CD4-positive, alpha-beta T cell treated with Interleukin-15 for 1 hour (primary cell): ENCODE results near the gene PAXX.
A peak's percentile ranks its signal among the peaks of the same experiment; 100 is the strongest.

ENCODE experiments used
- DNase-seq: peaks from one replicate; pipeline ENCODE4 v3.0.0-alpha.2; 2020

The PAXX gene

GRCh38 chr9:136968333-136969127, 23.7 kb upstream of the PAXX start:
- DNase-seq, result no peak

GRCh38 chr9:136969150-136969549, 23.1 kb upstream of the PAXX start:
- no peak for DNase-seq

- DNase-seq, result no peak
Observed at GRCh38 chr9:136969774-136970173, 22.4 kb upstream of the PAXX start.

DNA sequence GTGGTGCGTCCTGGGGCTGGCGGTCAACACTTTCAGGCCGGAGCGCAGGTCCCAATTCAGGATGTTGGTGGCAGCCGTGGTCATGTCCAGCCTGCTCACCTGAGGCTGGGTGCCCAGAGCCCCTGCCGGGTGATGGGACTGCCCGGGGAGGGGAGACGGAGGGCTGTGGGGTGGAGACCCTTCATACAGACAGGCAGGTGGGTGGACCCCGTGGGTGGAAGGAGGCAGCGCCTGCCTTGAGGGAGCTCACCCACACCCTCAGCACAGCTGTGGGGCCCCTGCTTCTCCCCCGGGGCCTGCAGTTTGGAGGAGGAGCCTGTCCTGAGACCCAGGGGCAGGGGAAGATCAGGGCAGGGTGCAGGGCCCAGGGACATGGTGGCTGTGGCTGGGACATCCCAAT, 21.9 kb upstream of the PAXX start:
- DNase-seq, result no peak

DNA sequence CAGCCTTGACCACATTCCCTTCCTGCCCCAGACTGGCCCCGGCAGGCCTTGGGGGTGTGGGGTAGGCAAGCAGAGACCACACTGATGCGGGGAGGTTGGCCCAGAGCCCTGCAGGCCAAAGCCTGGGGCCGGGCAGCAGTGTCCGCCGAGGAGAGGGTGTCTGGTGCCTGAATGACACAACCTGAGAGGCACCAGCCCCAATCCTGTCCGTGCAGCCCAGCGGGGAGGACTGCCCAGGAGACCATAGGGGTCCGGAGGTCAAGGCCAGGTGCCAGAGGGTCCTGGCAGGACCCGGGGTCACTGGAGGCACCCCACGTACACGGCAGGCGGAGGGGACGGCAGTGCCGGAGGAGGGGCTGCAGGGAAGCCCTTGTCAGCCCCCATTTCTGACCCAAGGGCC, 20.5 kb upstream of the PAXX start:
- DNase-seq, result no peak

DNA sequence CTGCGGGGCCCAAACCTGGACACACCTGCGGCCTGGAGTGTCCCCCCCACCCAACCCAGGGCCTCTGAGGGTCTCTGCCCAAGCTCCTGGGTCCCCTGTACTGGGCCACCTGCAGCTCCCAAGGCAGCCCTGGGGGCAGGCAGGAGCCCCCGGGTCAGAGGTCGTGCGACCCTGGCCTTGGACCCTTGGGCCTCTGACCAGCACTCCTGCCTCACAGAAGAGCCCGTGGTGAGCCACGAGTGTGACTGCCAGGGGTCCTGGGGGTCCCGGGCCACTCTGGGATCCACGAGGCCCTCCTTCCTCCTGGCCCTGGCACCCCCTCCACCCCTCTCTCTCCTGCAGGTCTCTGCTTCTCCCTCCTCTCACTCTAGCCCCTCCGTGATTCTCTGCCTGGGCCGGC, 19.9 kb upstream of the PAXX start:
- no peak for DNase-seq

GRCh38 chr9:136972743-136973142, 19.5 kb upstream of the PAXX start:
- no peak for DNase-seq

DNA sequence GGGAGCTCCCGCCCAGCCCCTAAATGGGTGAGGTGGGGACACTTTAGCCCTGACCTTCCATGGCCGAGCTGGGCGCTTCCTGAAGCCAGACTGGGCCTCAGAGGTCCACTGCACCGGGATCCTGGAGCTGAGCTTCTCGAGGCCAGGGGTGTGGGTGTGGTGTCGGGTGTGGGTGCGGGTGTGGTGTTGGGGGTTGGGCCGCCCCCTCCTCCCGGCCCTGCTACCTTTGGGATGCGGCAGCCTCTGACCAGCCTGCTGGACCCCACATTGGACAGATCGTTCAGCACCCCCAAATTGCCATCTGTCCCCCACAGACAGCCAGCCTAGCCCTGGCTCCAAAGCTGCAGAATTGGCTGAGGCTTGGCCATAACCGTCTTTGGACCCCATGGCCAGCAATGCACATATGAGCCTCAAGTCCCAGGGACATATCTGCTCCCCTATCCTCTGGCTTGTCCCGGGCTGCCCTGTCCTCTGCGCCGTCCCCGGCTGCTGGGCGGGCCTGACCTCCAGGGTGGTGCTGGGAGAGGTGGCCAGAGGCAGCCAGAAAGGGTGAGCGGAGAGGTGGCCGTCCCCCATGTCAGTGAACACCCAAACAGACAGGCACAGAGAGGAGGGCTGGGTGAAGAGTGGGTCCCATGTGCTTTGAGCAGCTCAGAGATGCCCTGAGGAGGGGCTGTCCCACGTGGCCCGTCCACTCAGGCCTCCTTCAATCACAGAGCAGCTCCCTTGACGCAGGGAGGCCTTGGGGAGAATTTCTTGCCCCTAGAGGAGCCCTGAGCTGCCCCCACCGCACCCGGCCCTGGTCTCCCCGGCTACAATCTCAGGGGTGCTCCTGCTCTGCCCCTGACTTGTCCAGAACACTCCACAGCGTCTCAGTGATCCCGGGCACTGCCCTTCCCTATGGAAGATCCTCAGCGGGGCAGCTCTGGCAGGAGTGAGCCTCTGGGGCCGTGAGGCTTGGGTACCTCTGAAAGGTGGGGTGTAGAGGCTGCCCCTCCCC, 18.3 kb upstream of the PAXX start:
- no peak for DNase-seq

DNA sequence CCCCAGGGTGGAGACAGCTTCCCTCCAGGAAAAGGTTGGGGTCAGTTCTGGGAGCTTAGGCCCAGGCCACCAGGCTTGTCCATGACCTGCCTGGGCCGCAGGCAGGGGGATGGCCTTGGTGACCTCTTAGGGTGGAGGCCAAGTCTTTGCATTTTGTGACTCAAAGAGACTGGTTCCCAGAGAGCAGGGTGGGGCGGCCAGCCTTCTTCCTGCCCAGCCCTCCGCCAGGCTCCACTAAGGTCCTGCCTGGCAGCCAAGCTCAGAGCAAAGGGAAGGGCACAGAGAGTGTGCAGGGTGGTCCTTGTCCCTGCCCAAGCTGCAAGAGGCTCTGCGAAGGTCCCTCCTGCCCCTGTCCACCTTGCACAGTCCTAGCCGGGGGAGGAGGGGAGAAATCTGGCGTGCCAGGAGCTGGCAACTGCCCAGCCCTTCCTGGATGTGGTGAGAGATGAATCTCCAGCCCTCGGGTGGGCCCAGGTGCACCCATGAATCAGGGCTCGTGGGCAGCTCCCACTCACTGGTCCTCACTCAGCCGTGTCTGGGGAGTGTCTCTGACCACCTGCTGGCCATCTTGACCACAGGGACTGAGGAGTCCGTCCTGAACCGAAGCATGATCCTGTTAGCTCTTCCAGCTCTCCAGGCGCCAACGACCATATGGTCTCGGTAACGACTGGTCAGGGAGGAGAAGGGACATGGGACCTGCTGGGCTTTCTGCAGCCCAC, 17.2 kb upstream of the PAXX start:
- no peak for DNase-seq

- peak; percentile 35 for DNase-seq
Observed at GRCh38 chr9:136975644-136976043, 16.6 kb upstream of the PAXX start.

- DNase-seq, result no peak
Observed at GRCh38 chr9:136977223-136977622, 15.0 kb upstream of the PAXX start, which contains the start of gene PTGDS. Gene PTGDS (plus strand): TSS chr9:136977504. CDS start chr9:136977579, 75 bp downstream.

- no peak for DNase-seq
Observed at GRCh38 chr9:136977649-136978072, 14.6 kb upstream of the PAXX start.

- peak; percentile 72 for DNase-seq
Observed at GRCh38 chr9:136978073-136978864, 14.0 kb upstream of the PAXX start.

- DNase-seq, result no peak
Observed at GRCh38 chr9:136978865-136979544, 13.2 kb upstream of the PAXX start.

DNA sequence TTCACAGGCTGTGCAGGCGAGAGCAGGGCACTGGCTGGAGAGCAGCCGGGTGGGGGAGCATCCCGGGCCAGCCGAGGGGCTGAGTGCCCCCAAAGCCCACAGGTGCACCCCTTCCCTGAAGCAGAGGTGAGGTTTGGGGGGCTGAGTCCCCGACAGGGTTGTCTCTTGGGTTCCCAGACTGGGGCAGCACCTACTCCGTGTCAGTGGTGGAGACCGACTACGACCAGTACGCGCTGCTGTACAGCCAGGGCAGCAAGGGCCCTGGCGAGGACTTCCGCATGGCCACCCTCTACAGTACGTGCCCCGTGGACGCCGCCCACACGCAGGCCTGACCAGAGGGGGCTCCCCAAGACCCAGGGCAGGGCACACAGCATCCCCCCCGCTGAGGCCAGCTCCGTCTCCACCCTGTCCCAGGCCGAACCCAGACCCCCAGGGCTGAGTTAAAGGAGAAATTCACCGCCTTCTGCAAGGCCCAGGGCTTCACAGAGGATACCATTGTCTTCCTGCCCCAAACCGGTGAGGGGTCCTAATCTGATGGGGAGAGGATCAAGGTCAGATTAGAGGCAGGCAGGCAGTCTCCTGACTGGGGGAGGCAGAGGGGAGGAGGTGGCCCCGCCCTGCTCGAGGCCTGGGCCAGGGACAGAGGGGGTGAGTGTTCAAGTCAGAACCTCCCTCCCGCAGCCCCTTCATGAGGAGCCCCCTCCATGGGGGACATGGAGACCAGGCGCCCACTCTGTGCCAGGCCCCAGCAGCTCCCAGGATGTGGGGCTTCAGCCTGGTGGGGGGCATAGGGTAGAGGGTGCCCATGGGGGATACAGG, 12.2 kb upstream of the PAXX start:
- no peak for DNase-seq

GRCh38 chr9:136980669-136981478, 11.3 kb upstream of the PAXX start:
- DNase-seq, result no peak

GRCh38 chr9:136981588-136982231, 10.5 kb upstream of the PAXX start:
- DNase-seq, result no peak

DNA sequence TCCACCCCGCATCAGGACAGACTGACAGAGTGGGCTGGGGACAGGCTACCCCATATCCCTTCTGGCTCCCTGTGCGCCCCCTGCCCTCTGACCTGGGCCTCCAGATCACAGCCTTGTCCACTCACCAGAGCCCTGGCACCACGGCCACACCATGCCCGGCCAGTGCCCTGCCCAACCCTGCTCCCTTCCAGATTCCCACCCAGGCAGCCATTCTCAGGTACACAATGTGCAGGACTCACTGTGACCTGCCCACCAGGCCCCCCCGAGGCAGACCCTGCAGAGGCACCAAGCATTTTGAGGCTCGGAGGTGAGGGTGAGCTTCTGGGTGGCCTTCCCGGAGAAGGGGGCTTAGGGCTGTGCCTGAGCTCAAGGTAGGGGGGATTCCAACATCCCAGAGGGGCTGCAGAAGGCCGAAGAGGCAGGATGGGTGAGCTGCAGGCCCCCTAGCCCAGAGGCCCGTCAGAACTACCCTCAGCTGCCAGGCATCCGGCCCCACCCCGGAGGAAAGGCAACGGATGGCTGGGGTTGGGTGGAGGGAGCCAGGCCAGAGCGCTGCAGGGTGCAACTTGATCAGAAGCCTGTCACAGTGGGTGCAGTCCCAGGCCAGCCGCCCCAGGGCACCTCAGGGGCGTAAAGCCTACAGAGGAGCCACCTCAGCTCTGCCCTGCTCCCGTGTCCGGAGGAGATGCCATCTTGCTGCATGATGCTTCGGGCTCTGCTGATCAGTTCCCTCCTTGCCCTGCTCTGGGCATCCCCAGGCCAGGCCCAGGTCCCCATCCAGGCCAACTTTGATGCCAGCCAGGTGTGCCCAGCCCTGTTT, 9.8 kb upstream of the PAXX start, which contains the start of gene LCNL1:
Gene LCNL1 (plus strand): TSS at position 762 of the 820 bp plus-strand sequence. CDS start 594 bp downstream, outside the sequence.
- DNase-seq, result no peak
